Suppressor macrophage (primary cell): ENCODE measurements around the gene DENND6B.
"Not testable (repeated sequence)": the region's sequence is repeated elsewhere in the genome, so short reads cannot be mapped to it uniquely, and the experiment has no call there.

Experiments used
- DNase-seq, 4 experiments: peaks; one replicate each; pipeline ENCODE4 v3.0.0-alpha.2; 2020 to 2022

The DENND6B gene

DNA sequence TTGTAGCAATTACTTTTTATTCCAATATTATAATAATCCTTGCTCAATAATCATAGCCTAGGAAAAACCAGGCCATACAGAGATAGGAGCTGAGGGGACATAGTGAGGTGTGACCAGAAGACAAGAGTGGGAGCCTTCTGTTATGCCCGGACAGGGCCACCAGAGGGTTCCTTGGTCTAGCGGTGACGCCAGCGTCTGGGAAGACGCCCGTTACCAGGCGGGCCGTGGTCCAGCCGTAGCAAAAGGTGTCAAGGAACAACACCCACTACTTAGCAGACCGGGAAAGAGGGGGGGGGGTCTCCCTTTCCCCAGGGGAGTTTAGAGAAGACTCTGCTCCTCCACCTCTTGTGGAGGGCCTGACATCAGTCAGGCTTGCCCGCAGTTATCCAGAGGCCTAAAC, 53.5 kb downstream of the DENND6B start:
- not testable (repeated sequence) for DNase-seq

DNA sequence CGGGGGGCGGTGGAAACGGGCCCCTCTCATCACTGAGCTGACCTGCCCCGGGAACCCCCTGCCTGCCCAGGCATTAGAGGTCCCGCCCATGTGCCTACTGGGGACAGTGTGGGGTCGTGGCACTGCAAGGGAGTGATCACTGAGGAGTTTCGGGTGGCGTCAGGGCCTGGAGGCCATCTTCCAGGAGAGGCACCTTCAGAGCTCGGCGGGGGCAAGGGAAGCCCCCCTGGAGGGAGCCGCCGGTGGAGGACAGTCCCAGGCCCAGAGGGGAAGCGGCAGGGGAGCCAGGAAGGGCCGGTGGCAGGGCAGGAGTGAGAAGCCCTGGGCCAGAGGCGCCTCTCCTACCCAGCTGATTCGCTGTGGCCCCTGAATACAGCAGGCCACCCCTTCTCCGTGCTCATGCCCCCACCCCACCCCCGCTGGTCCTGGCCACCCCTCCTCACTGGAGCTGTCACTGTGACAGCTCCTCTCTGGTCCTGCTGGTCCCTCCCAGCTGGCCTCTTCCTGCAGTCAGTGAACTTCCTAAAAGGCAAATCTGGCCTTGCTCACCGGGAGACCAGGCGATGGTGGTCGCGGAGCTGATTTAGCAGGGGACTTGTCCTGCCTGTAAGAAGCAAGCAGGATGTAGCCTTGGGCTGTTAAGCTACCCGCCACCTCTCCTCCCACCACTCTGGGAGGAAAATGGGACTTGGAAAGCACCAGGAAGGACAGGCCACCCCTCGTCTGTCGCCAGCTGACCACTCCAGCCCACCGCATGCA, 54.6 kb downstream of the DENND6B start:
- DNase-seq: peak in 2 of 4 experiments; percentile 18 to 26

DNA sequence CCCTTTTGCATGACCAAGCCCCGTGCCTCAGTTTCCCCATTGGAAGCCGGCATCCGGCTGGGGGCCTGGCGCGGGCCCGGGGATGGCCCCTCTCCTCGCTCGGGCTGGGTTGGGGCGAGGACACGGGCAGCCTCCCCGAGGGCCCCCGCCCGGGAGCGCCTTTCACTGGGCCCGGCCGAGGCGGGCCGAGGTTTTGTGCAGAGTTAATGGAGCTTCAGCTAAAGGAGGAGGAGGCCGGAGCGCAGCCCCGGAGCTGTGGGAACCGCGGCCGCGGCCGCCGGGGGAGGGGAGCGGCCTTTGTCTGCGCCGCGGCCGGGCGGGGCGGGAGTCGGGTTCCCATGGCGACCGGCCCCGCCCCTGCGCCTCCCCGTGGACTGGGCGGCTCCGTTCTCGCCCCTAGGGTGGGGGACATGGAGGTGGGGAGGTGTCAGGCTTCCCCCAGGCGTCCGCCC, 55.3 kb downstream of the DENND6B start:
- peak; percentile 46 to 82 (median 66) for DNase-seq

DNA sequence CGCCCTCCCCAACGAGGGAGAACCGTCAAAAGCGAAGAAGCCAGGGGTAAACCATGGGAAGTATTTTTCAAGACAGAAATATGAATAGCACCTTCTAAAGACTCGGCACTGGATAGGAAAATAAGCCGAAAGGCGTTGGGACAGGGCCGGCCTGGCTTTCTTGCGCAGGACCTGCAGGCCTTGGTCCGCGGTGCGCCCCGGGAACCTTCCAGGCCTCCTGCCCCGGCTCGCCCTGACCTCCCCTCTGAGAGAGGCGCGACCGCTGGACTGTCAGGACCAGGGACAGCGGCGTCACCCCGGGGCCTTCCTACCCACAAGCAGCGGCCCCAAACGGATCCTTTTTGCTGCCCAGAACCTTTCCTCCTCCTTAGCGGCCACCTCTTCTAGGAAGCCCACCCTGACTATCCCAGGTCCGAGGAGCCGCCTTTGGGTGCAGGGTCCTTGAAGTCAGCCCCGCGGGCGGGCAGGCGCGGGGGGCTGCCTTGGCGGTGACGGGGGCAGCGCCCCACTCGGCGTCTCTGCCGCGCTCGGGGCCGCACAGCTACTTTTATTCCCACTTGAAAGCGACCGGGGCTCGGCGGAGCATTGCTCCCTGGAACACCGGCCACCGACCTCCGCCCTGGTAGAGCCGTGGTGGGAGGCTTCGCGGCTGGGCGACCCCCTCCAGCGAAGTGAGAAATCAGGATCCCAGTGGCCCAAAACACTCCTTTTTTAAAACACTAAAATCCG, 56.0 kb downstream of the DENND6B start:
- DNase-seq: peak; percentile 74 to 90 (median 82)

DNA sequence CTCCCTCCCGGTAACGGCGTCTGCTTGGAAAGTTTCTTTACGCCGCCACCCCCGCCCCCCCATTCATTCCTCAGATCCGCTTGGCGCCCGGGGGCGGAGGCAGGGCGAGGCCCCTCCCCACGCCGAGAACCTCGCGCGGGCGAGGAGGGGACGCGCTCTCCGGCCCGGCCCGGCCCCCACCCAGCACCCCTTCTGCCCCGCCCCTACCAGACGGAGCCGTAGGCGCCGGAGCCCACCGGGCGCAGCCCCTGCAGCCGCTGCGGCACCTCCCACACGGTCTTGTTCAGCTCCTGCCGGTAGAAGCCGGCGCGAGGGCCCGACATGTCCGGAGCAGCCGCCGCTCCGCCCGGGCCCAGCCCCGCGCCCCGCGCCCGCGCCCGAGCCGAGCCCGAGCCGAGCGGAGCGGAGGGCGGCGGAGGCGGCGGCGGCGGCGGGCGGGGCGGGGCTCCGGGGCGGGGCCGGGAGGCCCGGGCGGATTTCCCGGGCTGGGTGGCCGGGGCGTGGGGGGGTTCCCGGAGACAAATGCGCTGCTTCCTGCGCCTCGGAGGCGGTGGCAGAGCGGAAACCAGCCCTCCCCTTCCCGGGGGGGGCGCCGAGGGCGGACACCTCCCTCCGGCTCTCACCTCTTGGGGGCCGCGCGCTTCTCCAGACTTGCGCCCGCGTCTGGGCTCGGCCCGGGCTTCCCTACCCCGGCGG, 56.7 kb downstream of the DENND6B start, which contains the start of gene MAPK11:
Gene MAPK11, minus strand, starts transcription at position 411 of the 696 bp plus-strand sequence. Its CDS starts 88 bp downstream, at position 323.
- peak in 2 of 4 experiments; percentile 47 to 53 for DNase-seq

DNA sequence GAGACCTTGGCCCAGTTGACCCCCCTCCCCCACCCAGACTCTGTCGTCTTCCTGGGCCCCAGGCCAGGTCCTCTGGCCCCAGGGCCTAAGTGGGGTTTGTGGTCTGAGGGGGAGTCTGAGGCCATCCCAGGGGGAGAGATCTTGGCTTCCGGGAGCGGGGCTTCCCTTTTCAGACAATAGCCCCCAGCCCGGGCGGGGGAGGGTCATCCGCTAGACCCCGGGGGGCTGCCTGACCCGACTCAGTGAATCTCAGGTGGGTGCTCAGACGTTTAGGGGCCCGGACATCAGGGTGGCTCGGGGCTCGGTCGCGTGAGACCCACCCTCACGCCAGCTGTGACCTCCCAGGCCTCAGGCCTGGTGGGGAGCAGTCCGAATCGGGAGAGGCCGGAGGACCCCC, 57.2 kb downstream of the DENND6B start:
- DNase-seq: no peak

DNA sequence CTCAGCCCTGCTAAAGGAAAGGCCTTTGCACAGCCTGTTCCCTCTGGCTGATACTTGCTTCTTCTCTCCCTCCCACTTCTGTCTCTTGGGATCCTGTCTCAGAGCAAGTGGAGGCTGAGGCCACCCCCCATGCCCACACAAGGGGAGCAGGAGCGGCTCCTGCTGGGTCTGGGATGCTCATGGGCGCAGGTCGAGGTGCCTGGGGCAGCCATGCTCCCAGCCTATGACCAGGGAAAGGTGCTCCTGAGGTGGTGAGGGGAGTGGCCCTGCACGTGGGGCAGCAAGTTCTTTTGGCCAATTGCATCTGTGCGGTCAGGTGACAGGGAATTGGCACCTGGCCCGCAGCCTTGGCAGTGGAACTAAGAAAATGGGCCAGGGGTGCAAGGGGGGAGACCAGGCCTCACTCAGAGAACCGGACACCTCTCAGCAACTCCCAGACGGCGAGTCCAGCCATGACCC, 58.1 kb downstream of the DENND6B start:
- no peak for DNase-seq

DNA sequence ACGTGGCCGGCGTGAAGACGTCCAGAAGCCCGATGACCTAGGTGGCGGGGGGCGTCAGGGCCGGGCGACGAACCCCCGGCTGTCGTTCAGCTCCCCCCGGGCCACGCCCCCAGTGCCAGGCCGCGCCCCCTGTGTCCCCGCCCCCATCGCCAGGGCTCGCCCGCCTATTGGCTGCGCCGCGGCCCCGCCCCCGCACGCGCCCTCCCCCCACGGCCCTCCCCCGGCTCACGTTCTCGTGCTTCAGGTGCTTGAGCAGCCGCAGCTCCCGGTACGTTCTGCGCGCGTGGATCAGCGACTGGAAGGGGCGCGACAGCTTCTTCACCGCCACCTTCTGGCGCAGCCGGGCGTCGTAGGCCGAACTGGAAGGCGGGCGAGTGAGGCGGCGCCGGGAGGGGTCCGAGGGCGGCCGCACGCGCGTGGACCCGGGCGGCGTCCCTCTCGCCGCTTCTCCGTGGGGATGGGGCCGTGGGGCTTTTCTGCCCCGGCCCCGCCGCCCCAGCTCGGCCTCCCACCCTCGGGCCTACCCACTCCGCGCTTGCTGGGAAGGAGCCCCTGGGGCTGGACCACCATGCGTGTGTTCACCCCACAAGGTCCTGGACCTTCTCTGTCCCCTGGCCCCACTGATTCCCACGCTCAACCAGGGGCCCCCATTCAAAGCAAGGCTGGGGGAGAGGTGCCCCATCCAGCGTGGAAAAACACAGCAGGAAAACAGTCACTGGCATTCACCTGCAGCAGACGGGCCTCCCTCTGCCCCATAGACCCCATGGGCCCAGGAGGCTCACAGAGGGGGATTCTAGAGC, 59.0 kb downstream of the DENND6B start:
- DNase-seq: peak in 3 of 4 experiments; percentile 28 to 56 (median 51)

DNA sequence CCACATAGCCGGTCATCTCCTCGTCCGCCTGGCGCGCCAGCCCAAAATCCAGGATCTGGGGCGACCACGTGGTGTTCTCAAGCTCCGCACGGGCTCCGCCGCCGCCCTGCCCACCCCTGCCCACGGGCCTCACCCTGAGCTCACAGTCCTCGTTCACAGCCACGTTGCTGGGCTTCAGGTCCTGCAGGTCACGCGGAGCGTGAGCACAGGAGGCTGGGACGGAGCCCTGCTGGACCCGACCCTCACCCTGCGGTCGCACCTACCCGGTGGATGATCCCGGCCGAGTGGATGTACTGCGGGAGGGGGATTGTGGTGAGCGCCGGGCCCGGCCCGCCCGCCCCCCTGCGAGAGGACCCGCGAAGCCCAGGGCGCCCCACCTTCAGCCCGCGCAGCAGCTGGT, 59.8 kb downstream of the DENND6B start:
- DNase-seq: no peak

DNA sequence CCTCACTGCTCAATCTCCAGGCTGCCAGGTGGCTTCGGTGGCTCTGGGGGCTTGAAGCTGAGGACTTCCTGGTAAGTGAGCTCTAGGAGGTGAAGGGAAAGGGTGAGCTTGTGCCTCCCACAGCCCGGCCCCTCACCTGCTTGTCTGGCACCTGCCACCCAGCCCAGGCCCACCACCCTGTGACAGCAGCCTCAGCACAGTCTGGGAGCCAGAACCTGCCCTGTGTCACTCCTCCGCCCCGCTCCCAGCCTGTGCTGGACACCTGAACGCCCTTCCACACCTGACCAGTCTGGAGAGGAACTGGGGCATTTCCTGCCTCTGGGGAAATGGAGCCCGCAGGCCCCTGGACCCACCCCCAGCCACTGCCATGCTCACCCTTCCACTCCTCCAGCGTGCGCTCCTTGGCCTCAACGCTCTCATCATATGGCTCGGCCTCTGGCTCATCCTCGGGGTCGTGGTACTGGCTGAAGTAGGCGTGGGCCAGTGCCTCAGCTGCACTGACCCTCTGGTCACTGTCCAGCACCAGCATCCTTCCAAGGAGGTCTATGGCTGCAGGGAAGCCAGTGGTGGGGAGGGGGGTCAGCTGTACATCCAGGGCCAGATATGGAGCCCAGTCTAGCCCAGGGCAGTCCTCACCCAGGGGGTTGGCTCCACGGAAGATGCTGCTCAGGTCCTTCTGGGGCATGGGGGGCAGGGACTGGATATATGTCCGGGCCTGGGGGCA, 61.7 kb downstream of the DENND6B start:
- no peak for DNase-seq

DNA sequence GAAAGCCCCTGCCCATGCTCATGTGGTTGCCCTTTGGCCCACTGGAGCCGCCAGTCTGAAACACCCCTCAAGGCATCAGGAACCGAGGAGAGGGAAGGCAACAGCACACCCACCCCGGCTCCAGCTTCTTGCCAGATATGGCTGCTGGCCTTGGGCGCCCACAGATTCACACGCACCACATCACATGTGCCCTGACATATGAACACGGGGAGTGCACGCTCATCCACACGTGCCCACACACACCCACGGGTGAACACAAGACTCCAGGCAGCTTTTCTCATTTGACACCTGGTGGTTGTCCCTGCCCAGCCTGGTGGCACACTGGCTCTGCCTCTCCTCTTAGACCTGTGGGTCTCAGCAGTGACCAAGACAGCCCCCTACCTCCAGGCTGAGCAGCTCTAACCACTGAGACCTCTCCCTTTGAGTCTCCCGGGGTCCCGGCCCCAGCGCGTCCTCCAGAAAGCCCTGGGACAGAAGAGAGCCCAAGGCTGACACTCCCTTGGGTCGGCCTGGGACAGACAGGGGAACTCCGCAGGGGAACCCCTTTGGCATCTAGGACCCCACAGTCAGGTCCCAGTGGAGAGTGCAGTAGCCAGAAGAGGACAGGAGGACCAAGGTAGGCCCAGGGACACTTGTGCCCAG, 62.6 kb downstream of the DENND6B start:
- no peak for DNase-seq

DNA sequence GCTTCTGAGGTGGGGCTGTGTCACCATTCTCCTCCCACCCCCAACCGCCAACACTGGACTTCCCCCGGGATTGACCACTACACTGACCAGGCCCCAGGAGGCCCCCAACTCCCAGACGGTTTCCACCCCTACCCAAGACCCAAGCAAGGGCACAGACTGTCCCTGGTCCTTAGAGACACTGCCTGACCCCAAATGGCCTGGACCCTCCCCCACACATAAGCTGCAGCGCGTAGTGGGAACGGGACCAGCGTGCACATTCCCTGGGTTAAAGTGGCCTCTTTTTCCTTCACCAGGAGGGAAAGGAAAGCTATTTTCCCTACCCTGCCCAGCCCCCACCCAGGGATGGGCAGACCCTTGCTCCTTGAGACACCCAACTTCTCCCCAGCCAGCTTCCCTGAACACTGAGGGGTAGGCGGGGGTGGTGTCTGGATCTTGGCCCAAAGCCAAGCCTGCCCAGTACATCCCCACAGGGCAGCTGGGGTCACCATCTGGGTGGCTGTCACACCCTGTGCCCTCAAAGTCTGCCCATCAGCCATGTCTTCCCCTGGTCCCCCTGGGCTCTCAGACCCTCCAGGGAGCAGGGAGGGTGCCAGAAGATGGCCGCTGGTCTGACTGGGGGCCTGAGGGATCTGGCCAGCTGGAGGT, 63.7 kb downstream of the DENND6B start:
- DNase-seq: no peak

DNA sequence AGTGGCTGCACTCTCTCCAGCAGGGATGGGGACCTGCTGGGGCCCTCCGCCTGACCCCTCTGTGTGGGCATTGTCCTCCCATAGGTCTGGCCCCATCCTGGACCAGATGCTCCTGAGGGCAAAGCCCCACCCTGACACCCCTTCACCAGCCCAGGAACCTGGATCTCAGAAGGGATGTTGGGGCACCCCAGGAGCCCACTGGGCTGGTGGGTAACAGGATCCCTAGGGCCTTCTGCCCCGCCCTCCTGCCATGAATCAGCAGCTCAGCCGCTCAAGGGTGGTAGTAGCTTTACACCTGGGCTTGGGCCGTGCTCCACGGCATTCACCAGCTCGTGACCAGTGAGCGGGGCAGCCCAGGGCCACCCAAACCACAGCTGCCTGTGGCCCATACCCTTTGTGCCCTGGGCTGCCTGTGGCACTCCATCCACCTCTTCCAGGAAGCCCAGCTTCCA, 64.3 kb downstream of the DENND6B start:
- no peak for DNase-seq

DNA sequence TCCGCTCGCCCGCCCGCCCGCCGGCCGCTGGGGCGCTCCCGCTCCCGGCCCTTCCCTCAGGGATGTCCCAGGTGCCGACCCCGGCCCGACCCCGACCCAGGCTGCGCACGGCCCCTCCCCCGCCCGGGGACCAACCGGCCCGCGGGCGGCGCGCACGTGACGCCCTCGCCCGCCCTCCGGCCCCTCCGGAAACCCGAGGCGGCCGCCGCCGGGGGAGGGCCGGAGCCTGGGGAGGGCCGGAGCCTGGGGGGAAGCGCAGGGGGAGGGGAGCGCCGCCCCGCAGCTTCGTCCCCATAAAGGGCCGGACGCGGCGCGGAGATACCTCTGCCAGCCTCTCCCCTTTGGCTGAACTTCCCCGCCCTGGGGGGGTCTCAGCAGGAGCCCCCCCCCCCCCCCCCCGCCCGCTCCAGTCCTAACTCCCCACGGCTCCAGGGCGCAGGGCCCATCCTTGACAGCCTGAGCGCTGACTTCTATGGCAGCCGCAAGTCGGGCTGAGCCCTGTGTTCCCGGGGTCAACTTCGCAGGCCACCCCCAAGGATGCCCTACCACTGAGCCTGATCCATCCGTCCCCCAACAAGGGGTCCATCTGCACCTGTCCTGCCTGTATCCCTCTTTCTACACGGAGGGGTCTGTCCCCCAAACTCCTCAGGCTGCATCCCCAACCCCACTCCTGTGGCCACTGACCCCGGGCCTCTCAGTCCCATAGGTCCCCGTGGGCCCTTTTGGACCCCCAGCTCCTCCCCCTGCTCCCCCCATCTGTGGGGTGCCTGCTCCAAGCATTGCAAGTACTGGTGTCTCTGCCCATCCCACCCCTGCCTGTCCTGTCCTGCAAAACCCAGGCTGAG, 65.0 kb downstream of the DENND6B start, which contains the start of gene MAPK12:
Gene MAPK12, minus strand, starts transcription at position 69 of the 845 bp plus-strand sequence. CDS start 174 bp downstream, outside the sequence.
- DNase-seq: peak in 2 of 4 experiments; percentile 51 to 60

DNA sequence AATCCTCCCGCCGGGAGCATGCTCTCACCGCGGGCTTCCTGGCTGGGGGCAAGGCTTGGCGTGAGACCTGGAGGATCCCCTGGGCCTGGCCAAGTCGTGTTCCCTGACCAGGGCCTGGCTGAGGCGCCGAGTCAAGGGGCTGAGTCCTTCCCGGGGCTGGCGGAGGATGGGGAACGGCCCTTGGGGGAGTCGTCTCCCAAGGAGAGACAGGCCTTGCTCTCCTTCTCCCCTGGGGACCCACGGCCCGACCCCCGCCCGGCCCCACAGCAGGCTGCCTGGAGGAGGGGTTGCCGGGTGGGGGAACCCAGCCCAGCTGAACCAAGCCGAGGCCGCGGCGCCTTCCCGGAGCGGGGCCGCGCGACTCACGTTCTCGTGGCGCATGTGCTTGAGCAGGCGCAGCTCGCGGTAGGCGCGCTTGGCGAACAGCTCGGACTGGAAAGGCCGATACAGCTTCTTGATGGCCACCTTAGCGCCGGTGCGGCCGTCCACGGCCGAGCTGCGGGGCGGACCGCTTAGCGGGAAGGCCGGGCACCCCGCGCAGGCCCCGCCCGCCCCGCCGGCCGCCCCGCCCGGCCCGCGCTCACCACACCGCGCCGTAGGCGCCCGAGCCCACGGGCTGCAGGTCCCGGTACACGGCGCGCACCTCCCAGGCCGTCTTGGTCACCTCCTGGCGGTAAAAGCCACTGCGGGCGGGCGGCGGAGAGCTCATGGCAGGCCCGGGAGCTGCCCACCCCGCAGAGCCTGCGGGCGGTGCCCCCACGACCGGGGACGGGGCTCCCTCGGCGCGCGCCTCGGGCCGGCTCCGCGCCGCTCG, 65.8 kb downstream of the DENND6B start:
- peak in 3 of 4 experiments; percentile 50 to 68 (median 65) for DNase-seq

DNA sequence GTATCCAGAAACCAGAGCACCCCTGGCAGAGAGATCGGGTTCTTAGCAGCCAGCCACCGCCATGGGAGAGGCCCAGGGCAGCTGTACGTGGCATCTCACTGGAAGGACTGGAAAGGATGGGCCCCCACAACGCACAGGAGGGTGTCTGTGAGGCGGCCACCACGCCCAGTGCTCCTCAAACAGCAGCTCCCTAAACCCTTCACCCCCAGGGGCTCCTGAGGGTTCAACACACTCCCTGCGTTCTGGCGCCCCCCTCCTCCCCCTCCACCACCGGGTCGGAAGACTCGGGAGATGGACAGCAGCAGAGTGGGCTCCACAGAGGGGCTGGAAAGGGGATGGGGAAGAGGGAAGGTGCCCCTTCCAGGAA, 66.4 kb downstream of the DENND6B start:
- DNase-seq: no peak

DNA sequence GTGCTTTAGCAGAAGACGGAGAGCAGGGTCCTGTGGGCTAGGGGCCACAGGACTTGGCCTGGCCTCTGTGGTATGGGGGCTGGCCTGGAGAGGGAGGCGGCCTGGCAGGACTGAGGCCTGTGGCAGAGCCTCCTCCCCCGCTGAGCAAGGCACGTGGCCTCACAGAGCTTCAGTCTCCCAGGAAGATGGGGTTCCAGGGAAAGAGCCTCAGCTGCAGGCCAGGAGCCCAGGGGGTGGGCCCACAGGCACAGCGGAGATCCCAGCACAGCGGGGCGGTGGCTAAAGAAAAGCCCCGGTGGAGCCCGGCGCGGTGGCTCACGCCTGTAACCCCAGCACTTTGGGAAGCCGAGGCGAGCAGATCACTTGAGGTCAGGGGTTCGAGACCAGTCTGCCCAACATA, 67.5 kb downstream of the DENND6B start:
- no peak for DNase-seq
